ENCODE data around the gene GBA2.
A peak's percentile ranks its signal among the peaks of the same experiment; 100 is the strongest.

GBA2 gene

DNA sequence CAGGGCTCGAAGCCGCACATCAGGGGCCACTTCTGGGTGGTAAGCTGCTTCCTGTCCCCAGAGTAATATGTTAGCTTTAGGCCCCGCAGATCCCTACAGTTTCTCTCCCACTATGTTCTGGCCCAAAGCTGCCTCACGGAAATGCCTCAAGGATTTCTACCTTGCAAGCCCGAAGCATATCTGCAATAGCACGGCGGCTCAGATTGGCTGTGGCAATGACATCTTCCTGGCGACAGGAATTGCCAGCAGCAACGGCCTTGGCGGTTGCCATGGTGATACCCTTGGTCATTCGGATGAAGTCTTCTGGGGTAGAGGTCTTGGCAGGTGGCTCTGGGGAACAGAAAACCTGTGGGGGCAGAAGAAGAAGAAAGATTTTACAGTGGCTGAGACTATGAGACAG lies 49.0 kb downstream of the GBA2 start:
- TF ChIP-seq POLR2A (IDR thresholded peaks at IDR 0.05; ENCODE audit: extremely low read depth, insufficient read length) = no peak
- no peak for TF ChIP-seq CTCF (IDR thresholded peaks at IDR 0.05; ENCODE audit: low read depth, low read length)
- TF ChIP-seq, protein P1, sequence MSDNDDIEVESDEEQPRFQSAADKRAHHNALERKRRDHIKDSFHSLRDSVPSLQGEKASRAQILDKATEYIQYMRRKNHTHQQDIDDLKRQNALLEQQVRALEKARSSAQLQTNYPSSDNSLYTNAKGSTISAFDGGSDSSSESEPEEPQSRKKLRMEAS (IDR thresholded peaks at IDR 0.05; ENCODE audit: low read depth, low read length) = no peak
- no peak for TF ChIP-seq MYC (IDR thresholded peaks at IDR 0.05; ENCODE audit: low read depth, low read length)
- DNase-seq (ENCODE audit: low read depth) = no peak
- no peak overlapping the region for H3K4me3 ChIP-seq (ENCODE audit: low read depth, low read length)

DNA sequence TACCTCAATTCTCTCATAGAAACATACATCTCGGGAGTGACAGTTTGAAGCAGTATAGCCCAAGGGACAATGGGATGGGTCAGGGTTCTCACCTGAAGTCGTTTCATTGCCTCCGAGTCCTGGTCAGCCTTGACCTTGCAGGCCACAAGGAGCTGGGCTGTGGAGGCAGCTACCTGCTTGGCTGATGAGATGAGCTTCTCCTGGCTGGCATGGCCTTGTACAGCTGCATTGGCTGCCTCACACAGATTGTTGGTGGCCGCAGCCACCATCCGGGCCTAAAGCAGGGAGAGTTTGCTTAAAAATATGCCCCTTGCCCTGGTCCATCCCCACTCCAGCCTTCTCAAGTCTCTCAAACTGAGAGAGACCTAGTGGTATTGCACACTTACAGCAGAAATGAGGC lies 50.8 kb downstream of the GBA2 start:
- TF ChIP-seq POLR2A (IDR thresholded peaks at IDR 0.05; ENCODE audit: extremely low read depth, insufficient read length) (no peak), MYC (IDR thresholded peaks at IDR 0.05; ENCODE audit: low read depth, low read length) (no peak), CTCF (IDR thresholded peaks at IDR 0.05; ENCODE audit: low read depth, low read length) (no peak)
- TF ChIP-seq, protein P1 (IDR thresholded peaks at IDR 0.05; ENCODE audit: low read depth, low read length) = no peak
- no peak overlapping the region for H3K4me3 ChIP-seq (ENCODE audit: low read depth, low read length)
- no peak for DNase-seq (ENCODE audit: low read depth)

- TF ChIP-seq MYC (IDR thresholded peaks at IDR 0.05; ENCODE audit: low read depth, low read length) (no peak), CTCF (IDR thresholded peaks at IDR 0.05; ENCODE audit: low read depth, low read length) (no peak), POLR2A (IDR thresholded peaks at IDR 0.05; ENCODE audit: extremely low read depth, insufficient read length) (no peak)
- TF ChIP-seq, protein P1 (IDR thresholded peaks at IDR 0.05; ENCODE audit: low read depth, low read length) = no peak
- no peak overlapping the region for H3K4me3 ChIP-seq (ENCODE audit: low read depth, low read length)
- no peak for DNase-seq (ENCODE audit: low read depth)
These were observed 51.5 kb downstream of the GBA2 start for GRCh38 chr9:35697486-35697885.

DNA sequence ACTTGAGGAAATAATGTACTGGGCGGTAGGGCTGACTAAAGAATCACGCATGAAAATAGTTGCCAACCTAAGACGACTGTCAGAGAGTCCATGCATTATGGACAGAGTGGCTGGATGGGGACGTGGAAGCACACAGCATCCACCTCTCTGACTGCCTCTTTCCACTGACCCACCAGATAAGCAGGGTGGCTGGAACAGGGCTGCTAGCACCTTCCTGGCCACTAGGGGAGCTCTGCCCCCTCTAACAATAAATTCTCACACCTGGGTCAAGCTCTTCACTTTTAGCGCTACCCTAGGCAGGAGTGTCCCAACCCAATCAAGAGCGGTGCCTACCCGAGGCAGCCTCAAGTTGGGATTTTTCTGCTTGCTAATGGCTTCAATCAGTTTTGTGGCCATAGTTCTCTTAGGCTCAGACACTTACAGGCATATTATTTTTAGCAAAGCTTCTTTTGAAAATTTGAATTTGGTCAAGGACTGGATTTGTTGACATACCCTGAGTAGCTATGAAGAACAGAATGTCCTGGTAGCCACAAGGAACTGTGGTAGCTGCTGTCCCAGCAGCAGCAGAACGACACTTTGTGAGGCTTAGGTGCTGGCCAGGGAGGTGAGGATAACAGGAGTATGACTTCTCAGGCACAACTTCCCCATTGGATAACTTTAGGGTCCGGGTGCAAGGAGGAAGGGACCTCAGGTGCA lies 52.4 kb downstream of the GBA2 start:
- peak; percentile 74 for TF ChIP-seq CTCF (IDR thresholded peaks at IDR 0.05; ENCODE audit: low read depth, low read length)
- TF ChIP-seq MYC (IDR thresholded peaks at IDR 0.05; ENCODE audit: low read depth, low read length) = no peak
- peak; percentile 44 for DNase-seq (ENCODE audit: low read depth)
- H3K4me3 ChIP-seq (ENCODE audit: low read depth, low read length) = no peak overlapping the region

- TF ChIP-seq, protein P1 (IDR thresholded peaks at IDR 0.05; ENCODE audit: low read depth, low read length) = no peak
- TF ChIP-seq POLR2A (IDR thresholded peaks at IDR 0.05; ENCODE audit: extremely low read depth, insufficient read length) (no peak), CTCF (IDR thresholded peaks at IDR 0.05; ENCODE audit: low read depth, low read length) (no peak), MYC (IDR thresholded peaks at IDR 0.05; ENCODE audit: low read depth, low read length) (no peak)
- DNase-seq (ENCODE audit: low read depth) = no peak
These were observed 53.1 kb downstream of the GBA2 start for GRCh38 chr9:35695943-35696401.

More at GRCh38 chr9:35695943-35696401, 53.1 kb downstream of the GBA2 start:
- H3K4me3 ChIP-seq (ENCODE audit: low read depth, low read length) = no peak overlapping the region

Measured in NB4 (cell line).